Bronchial epithelial cell (primary cell): Measurements from ENCODE around the gene ZNF821. TPM values are rescaled to one million over a fixed set of nuclear protein-coding genes. Genes with fewer than 3 reads are reported as not detected.
"Not testable (repeated sequence)": the region's sequence is repeated elsewhere in the genome, so short reads cannot be mapped to it uniquely, and the experiment has no call there.

Experiments used
- DNase-seq: peaks from one replicate; pipeline ENCODE4 v3.0.0-alpha.2; 2010; ENCODE audit warnings: low read depth
- FAIRE-seq: peaks from 2 replicates; lab custom pipeline; 2011; peaks lifted over from hg19 to GRCh38; lab: Jason Lieb, UNC
- H3K27me3 ChIP-seq: 2 replicates; pipeline ENCODE4 v1.5.1; 2011; ENCODE audit warnings: low read length; ENCODE audit not compliant: control insufficient read depth, insufficient read depth
- H3K36me3 ChIP-seq: 2 replicates; pipeline ENCODE4 v1.5.1; 2011; ENCODE audit warnings: low read length; ENCODE audit not compliant: control insufficient read depth, insufficient read depth
- H3K4me3 ChIP-seq: 2 replicates; pipeline ENCODE4 v1.5.1; 2011; ENCODE audit warnings: mild to moderate bottlenecking, low read depth, low read length, control low read depth
- total RNA-seq: library from RNA; depleted of rRNA; stranded (reverse); fragments of >200 nt; gene quantifications from 2 replicates; pipeline ENCODE4 v1.2.1, GENCODE V29; 2014
- TF ChIP-seq, protein P1 (sequence below): IDR thresholded peaks from 2 replicates; pipeline ENCODE4 v1.5.1; 2011; ENCODE audit warnings: mild to moderate bottlenecking, moderate library complexity, low read length, control low read depth, inconsistent platforms; ENCODE audit not compliant: insufficient read depth, severe bottlenecking

The ZNF821 gene
- total RNA-seq, 1 donor from 2014 or later = 9.5 TPM

- DNase-seq (no peak), FAIRE-seq (no peak)
- TF ChIP-seq, protein P1, sequence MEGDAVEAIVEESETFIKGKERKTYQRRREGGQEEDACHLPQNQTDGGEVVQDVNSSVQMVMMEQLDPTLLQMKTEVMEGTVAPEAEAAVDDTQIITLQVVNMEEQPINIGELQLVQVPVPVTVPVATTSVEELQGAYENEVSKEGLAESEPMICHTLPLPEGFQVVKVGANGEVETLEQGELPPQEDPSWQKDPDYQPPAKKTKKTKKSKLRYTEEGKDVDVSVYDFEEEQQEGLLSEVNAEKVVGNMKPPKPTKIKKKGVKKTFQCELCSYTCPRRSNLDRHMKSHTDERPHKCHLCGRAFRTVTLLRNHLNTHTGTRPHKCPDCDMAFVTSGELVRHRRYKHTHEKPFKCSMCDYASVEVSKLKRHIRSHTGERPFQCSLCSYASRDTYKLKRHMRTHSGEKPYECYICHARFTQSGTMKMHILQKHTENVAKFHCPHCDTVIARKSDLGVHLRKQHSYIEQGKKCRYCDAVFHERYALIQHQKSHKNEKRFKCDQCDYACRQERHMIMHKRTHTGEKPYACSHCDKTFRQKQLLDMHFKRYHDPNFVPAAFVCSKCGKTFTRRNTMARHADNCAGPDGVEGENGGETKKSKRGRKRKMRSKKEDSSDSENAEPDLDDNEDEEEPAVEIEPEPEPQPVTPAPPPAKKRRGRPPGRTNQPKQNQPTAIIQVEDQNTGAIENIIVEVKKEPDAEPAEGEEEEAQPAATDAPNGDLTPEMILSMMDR = no peak
- Histone ChIP-seq H3K4me3 (no peak overlapping the region), H3K27me3 (no peaks in the 10 kb centered on the region), H3K36me3 (peaks cover 11% of the 10 kb centered on the region)
Measured at GRCh38 chr16:71912534-71913275, 28.7 kb upstream of the ZNF821 start.

- DNase-seq = no peak
- H3K27me3 ChIP-seq = no peaks in the 10 kb centered on the region
- TF ChIP-seq, protein P1 = no peak
- no peak for FAIRE-seq
- peaks cover 5% of the 10 kb centered on the region for H3K36me3 ChIP-seq
- no peak overlapping the region for H3K4me3 ChIP-seq
Measured at GRCh38 chr16:71911121-71911520, 27.1 kb upstream of the ZNF821 start.

DNA sequence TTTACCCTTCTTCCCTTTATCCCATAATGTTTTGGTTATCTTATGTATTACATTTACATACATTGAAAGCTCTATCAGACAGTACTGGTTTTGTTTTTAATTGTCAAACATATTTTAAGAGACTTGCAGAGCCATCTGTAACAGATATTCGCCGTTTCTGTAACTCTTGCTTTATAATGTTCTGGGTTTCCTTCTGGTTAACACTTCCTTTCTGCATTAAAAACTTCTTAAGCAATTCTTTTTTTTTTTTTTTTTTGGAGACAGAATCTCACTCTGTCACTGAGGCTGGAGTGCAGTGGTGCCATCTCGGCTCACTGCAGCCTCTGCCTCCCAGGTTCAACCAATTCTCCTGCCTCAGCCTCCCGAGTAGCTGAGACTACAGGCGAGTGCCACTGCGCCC is 21.8 kb upstream of the ZNF821 start:
- not testable (repeated sequence) for FAIRE-seq, H3K27me3 ChIP-seq, DNase-seq, H3K36me3 ChIP-seq, H3K4me3 ChIP-seq

GRCh38 chr16:71904239-71904638 is 20.3 kb upstream of the ZNF821 start:
- FAIRE-seq = no peak

GRCh38 chr16:71903608-71904007 is 19.6 kb upstream of the ZNF821 start:
- Histone ChIP-seq H3K4me3 (no peak overlapping the region), H3K27me3 (no peaks in the 10 kb centered on the region), H3K36me3 (no peaks in the 10 kb centered on the region)
- DNase-seq (no peak), FAIRE-seq (no peak)
- TF ChIP-seq, protein P1 = no peak

More at GRCh38 chr16:71904239-71904638, 20.3 kb upstream of the ZNF821 start:
- TF ChIP-seq, protein P1 = no peak
- Histone ChIP-seq H3K4me3 (no peak overlapping the region), H3K36me3 (peaks cover 2% of the 10 kb centered on the region), H3K27me3 (no peaks in the 10 kb centered on the region)
- DNase-seq = no peak

DNA sequence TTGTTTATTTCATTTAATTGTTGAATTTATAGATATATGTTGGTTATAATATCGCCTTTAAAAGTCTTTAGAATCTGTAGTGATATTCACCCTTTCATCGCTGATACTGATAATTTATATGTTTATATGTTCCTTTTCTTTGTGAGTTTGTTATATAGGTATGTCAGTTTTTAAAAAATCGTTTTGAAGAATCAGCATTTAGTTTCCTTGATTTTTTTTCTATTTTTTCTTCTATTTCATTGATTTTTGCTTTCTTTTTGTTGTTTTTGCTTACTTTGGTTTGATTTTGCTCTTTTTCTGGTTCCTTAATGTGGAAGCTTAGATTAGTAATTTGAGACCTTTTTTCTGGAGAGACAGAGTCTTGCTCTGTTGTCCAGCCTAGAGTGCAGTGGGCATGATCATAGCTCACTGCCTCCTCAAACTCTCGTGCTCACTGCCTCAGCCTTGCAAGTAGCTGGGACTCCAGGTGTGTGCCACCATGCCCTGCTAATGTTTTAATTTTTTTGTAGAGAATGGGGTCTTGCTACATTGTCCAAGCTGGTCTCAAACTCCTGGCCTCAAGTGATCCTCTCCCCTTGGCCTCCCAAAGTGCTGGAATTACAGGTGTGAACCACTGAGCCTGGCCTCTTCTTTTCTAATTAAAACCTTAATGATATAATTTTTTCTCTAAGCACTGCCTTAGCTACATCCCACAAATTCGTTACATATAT is 18.8 kb upstream of the ZNF821 start:
- no peak for FAIRE-seq

More for the DNA sequence above, 18.8 kb upstream of the ZNF821 start:
- Histone ChIP-seq H3K27me3 (no peaks in the 10 kb centered on the region), H3K4me3 (no peak overlapping the region), H3K36me3 (no peaks in the 10 kb centered on the region)
- TF ChIP-seq, protein P1 = no peak
- DNase-seq = no peak
